ENCODE data around the gene TSSC4.

GRCh38 chr11:2361565-2361964 lies 39.0 kb upstream of the TSSC4 start:
- TF ChIP-seq ZNF202 (tag by site-specific recombination; IDR thresholded peaks at IDR 0.05; ENCODE audit: borderline replicate concordance) (no peak), CTCF (tag by site-specific recombination; IDR thresholded peaks at IDR 0.05) (no peak), ZNF777 (tag by site-specific recombination; IDR thresholded peaks at IDR 0.05; ENCODE audit: borderline replicate concordance) (no peak), KLF10 (tag by site-specific recombination; IDR thresholded peaks at IDR 0.05) (no peak), ZNF274 (IDR thresholded peaks at IDR 0.05; ENCODE audit: low read length) (no peak), ZNF274 (tag by site-specific recombination; IDR thresholded peaks at IDR 0.05; ENCODE audit: borderline replicate concordance) (no peak), ZBTB21 (tag by site-specific recombination; IDR thresholded peaks at IDR 0.05) (no peak), ZNF10 (tag by site-specific recombination; IDR thresholded peaks at IDR 0.05) (no peak)
